GM12874 (cell line): ENCODE results near the gene ZNF106.

Experiments
- TF ChIP-seq, protein P1 (sequence below): IDR thresholded peaks from 2 replicates; pipeline ENCODE4 v1.5.1; 2011; ENCODE audit warnings: low read depth, mild to moderate bottlenecking, control low read depth, low read length, moderate library complexity; ENCODE audit not compliant: insufficient read depth

Gene ZNF106

DNA sequence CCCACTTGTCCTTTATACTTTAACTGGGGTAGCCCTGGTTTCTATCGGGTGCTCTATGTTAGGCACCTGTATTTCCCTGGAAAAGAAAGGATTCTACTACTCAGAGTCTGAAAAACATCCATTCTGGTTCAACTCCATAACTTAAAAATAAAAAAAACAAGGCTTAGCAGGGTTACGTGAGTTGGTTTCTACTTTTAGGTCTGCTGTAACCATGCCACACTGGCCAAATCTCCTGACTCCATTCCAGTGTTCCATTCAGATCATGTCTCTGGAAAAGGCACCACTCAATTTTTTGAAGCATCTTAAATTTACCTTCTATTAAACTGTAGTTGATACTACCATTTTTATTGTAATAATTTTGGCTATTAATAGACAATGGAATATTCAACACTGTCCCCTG, 69.6 kb downstream of the ZNF106 start:
- TF ChIP-seq, protein P1, sequence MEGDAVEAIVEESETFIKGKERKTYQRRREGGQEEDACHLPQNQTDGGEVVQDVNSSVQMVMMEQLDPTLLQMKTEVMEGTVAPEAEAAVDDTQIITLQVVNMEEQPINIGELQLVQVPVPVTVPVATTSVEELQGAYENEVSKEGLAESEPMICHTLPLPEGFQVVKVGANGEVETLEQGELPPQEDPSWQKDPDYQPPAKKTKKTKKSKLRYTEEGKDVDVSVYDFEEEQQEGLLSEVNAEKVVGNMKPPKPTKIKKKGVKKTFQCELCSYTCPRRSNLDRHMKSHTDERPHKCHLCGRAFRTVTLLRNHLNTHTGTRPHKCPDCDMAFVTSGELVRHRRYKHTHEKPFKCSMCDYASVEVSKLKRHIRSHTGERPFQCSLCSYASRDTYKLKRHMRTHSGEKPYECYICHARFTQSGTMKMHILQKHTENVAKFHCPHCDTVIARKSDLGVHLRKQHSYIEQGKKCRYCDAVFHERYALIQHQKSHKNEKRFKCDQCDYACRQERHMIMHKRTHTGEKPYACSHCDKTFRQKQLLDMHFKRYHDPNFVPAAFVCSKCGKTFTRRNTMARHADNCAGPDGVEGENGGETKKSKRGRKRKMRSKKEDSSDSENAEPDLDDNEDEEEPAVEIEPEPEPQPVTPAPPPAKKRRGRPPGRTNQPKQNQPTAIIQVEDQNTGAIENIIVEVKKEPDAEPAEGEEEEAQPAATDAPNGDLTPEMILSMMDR, result no peak

DNA sequence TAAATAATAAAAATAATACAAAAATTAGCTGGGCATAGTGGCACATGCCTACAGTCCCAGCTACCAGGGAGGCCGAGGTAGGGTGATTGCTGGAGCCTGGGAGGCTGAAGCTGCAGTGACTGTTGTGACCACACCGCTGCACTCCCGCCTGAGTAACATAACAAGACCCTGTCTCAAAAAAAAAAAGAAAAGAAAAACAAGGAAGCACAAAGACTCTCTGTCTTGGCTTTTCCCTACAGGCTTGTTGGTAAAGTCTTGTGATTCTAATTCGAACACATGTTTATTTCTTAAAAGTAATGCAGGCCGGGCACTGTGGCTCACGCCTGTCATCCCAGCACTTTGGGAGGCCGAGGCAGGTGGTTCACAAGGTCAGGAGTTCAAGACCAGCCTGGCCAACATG, 71.6 kb downstream of the ZNF106 start:
- TF ChIP-seq, protein P1, result no peak

DNA sequence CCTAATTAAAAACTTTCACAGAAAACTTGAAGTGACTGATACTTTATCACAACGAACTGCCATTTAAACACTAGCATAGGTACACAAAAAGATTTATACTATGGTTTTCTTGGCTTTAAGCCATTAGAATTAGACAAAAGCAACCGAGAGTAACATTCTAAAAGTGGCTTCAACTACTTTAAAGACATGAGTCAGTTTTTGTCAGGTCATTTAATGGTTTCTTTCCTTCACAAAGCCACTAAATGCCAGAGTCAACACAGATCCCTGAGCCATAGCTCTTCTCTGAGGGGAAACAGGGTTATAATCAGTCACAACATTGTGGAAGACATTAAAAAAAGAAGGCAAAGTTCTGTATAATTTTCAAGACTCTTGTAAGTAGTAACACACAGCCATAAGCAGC, 77.0 kb downstream of the ZNF106 start:
- TF ChIP-seq, protein P1, result no peak

DNA sequence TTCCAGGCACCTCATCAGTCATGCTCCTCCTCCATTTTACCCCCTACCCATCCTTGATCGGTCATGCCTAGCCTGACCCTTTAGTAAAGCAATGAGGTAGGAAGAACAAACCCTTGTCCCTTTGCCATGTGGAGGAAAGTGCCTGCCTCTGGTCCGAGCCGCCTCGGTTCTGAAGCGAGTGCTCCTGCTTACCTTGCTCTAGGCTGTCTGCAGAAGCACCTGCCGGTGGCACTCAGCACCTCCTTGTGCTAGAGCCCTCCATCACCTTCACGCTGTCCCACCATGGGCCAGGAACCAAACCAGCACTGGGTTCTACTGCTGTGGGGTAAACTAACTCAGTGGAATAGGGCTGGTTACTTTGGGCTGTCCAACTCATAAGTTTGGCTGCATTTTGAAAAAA, 79.1 kb downstream of the ZNF106 start:
- TF ChIP-seq, protein P1, result no peak

DNA sequence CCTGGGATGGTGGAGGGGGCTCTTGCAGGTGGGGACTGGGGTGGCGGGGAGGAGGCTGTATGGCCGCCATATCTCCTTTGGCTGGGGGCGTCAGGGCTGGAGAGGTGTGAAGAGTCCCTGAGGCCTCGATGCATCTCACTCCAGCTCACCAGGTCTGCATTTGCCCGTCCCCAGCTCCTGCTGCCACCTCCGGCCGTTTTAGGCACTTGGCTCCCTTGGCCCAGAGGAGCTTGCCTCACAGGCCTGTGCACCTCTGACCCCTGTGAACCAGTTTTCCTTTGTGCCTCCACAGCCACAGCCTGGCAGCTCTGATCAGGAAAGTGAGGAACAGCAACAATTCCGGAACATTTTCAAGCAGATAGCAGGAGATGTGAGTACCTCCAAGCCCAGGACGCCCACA, 81.9 kb downstream of the ZNF106 start:
- TF ChIP-seq, protein P1, result no peak

DNA sequence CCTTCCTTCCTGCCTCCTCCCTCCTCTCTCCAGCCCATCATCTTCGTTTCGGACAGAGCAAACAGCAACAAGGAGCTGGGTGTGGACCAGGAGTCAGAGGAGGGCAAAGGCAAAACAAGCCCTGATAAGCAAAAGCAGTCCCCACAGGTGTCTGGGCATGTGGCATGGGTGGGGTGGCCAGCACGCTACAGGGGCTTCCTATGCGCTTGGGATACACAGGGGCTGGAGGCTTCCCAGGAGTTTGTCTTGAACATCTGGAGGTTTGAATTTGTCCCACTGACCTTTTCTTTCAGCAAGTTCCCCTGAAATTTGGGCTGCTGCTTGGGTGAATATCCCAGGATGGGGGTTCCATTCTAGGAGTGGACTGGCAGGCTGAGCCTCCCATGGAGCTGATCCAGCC, 82.8 kb downstream of the ZNF106 start:
- TF ChIP-seq, protein P1, result no peak

DNA sequence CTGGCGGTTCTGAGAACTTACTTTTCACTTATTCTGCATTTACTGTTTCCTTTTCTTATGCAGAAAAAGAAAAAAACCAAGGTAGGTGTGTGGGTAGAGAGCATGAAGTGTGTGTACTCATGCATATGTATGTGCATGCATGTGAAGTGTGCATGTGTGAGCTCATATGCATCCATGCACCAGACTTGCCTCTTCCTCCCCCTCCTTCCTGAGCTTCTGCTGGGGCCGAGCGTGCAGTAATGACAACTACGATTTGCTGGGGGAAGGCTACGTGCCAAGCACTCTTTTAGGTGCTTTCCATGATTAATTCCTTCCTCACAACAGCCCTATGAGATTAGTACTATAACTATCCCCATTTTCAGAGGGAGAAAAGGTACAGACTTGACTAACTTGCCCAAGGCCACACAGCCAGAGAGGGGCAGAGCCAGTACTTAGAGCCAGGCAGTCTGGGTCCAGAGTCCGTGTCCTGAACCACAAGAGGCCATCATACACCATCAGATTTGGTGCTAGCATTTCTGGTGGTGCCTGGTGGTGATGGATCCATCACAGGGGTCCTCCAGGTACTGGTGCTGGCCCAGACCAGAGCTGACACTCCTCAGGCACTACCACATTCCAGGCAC, 85.0 kb downstream of the ZNF106 start:
- TF ChIP-seq, protein P1, result no peak
